GM12878 (cell line): ENCODE results near the gene APOA4. TPM values are rescaled to one million over a fixed set of nuclear protein-coding genes. Genes with fewer than 3 reads are reported as not detected.
A peak's percentile ranks its signal among the peaks of the same experiment; 100 is the strongest.

Experiments
- CEBPB ChIP-seq, 2 experiments: fragments of 150-350 bp in 1 of 2; IDR thresholded peaks; 2 replicates each; pipeline ENCODE4 v1.6.1; 2012 to 2014; ENCODE audit warnings: low read depth in 2 of 2, low read length in 2 of 2, borderline replicate concordance in 1 of 2, inconsistent platforms in 1 of 2
- GABPA ChIP-seq: IDR thresholded peaks from 2 replicates; pipeline ENCODE4 v1.6.1; 2014; ENCODE audit warnings: antibody characterized with exemption, low read depth, mild to moderate bottlenecking, inconsistent platforms
- MTA2 ChIP-seq: fragments of 450-650 bp; IDR thresholded peaks from 2 replicates; pipeline ENCODE4 v1.6.1; 2016; ENCODE audit warnings: low read depth, mild to moderate bottlenecking, moderate library complexity
- PAX5 ChIP-seq: IDR thresholded peaks from 2 replicates; pipeline ENCODE4 v1.6.1; 2011; ENCODE audit warnings: low read depth, low read length, borderline replicate concordance
- POLR2AphosphoS5 ChIP-seq: IDR thresholded peaks from 2 replicates; pipeline ENCODE4 v1.6.1; 2011; ENCODE audit warnings: mild to moderate bottlenecking, low read length, inconsistent platforms
- SIN3A ChIP-seq: IDR thresholded peaks from 2 replicates; pipeline ENCODE4 v1.6.1; 2012; ENCODE audit warnings: low read depth, low read length, improper control_type of control experiment
- ZNF384 ChIP-seq: IDR thresholded peaks from 2 replicates; pipeline ENCODE4 v1.6.1; 2012; ENCODE audit warnings: low read depth, mild to moderate bottlenecking, low read length, improper control_type of control experiment, borderline replicate concordance
- polyA plus RNA-seq, 11 experiments: library from polyadenylated mRNA; depleted of rRNA in 4 of 11; unstranded in 6 of 11; stranded (reverse) in 5 of 11; fragments of >200 nt; fragmentation: Nextera tagmentation in 4 of 11; fragmentation: Illumina TruSeq in 1 of 11; extraction: Ambion mirVana in 4 of 11; extraction: Trizol in 1 of 11; gene quantifications; 1 replicate in 1 of 11; 2 replicates in 10 of 11; pipeline versions ENCODE4 v1.2.1 to v1.2.3, GENCODE V29; 2011 to 2016; ENCODE audit warnings: inconsistent platforms in 2 of 11, missing spikeins in 2 of 11, low read depth in 1 of 11
- total RNA-seq, 4 experiments: library from RNA; depleted of rRNA in 3 of 4; stranded (reverse); fragments of >200 nt in 3 of 4; fragmentation: Illumina TruSeq in 1 of 4; extraction: Trizol in 1 of 4; gene quantifications; 2 replicates each; pipeline versions ENCODE4 v1.2.1 to v1.2.3, GENCODE V29; 2013 to 2021
- TF ChIP-seq, protein P1 (sequence below): fragments of 450-650 bp; IDR thresholded peaks from 2 replicates; pipeline ENCODE4 v1.6.1; 2017; ENCODE audit warnings: mild to moderate bottlenecking, low read depth, inconsistent platforms; ENCODE audit not compliant: poor library complexity, severe bottlenecking
- TF ChIP-seq, protein P2 (sequence below): fragments of 450-650 bp; IDR thresholded peaks from 2 replicates; pipeline ENCODE4 v1.6.1; 2018; ENCODE audit warnings: borderline replicate concordance, mild to moderate bottlenecking; ENCODE audit not compliant: partially characterized antibody

The APOA4 gene
- total and polyA plus RNA-seq, 10 of the 15 experiments (the other 5 are each of a cell fraction or from before 2014, with no cell fraction given), result not detected

GRCh38 chr11:116787786-116788486 lies 35.2 kb downstream of the APOA4 start, which contains the start of gene ZPR1 (continued):
- TF ChIP-seq ZNF384, result peak; percentile 32; the same call in 1 of the 2 replicates
- peak; percentile 88 for TF ChIP-seq GABPA
- TF ChIP-seq, protein P1, sequence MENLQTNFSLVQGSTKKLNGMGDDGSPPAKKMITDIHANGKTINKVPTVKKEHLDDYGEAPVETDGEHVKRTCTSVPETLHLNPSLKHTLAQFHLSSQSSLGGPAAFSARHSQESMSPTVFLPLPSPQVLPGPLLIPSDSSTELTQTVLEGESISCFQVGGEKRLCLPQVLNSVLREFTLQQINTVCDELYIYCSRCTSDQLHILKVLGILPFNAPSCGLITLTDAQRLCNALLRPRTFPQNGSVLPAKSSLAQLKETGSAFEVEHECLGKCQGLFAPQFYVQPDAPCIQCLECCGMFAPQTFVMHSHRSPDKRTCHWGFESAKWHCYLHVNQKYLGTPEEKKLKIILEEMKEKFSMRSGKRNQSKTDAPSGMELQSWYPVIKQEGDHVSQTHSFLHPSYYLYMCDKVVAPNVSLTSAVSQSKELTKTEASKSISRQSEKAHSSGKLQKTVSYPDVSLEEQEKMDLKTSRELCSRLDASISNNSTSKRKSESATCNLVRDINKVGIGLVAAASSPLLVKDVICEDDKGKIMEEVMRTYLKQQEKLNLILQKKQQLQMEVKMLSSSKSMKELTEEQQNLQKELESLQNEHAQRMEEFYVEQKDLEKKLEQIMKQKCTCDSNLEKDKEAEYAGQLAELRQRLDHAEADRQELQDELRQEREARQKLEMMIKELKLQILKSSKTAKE, result no peak
- TF ChIP-seq PAX5, result no peak
- TF ChIP-seq, protein P2, sequence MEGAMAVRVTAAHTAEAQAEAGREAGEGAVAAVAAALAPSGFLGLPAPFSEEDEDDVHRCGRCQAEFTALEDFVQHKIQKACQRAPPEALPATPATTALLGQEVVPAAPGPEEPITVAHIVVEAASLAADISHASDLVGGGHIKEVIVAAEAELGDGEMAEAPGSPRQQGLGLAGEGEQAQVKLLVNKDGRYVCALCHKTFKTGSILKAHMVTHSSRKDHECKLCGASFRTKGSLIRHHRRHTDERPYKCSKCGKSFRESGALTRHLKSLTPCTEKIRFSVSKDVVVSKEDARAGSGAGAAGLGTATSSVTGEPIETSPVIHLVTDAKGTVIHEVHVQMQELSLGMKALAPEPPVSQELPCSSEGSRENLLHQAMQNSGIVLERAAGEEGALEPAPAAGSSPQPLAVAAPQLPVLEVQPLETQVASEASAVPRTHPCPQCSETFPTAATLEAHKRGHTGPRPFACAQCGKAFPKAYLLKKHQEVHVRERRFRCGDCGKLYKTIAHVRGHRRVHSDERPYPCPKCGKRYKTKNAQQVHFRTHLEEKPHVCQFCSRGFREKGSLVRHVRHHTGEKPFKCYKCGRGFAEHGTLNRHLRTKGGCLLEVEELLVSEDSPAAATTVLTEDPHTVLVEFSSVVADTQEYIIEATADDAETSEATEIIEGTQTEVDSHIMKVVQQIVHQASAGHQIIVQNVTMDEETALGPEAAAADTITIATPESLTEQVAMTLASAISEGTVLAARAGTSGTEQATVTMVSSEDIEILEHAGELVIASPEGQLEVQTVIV, result peak; percentile 58
- peak; percentile 83 for TF ChIP-seq POLR2AphosphoS5
- peak; percentile 33; the same call in 1 of the 2 replicates for TF ChIP-seq MTA2
- no peak for TF ChIP-seq CEBPB (IDR thresholded peaks at IDR 0.05; ENCODE audit: borderline replicate concordance in 1 of 2, low read depth in 2 of 2, low read length in 2 of 2)
- TF ChIP-seq SIN3A, result peak; percentile 86; the same call in 1 of the 2 replicates
